GM10266 (cell line): ENCODE results near the gene HEATR5B.

ENCODE experiments used
- DNase-seq: peaks from one replicate; pipeline ENCODE4 v3.0.0; 2012; ENCODE audit errors: extremely low spot score
- TF ChIP-seq, protein P1 (sequence below): IDR thresholded peaks from 2 replicates; pipeline ENCODE4 v1.5.1; 2012; ENCODE audit warnings: mild to moderate bottlenecking, low read depth; ENCODE audit not compliant: control insufficient read depth, insufficient read depth; ENCODE audit errors: missing control alignments

HEATR5B gene

DNA sequence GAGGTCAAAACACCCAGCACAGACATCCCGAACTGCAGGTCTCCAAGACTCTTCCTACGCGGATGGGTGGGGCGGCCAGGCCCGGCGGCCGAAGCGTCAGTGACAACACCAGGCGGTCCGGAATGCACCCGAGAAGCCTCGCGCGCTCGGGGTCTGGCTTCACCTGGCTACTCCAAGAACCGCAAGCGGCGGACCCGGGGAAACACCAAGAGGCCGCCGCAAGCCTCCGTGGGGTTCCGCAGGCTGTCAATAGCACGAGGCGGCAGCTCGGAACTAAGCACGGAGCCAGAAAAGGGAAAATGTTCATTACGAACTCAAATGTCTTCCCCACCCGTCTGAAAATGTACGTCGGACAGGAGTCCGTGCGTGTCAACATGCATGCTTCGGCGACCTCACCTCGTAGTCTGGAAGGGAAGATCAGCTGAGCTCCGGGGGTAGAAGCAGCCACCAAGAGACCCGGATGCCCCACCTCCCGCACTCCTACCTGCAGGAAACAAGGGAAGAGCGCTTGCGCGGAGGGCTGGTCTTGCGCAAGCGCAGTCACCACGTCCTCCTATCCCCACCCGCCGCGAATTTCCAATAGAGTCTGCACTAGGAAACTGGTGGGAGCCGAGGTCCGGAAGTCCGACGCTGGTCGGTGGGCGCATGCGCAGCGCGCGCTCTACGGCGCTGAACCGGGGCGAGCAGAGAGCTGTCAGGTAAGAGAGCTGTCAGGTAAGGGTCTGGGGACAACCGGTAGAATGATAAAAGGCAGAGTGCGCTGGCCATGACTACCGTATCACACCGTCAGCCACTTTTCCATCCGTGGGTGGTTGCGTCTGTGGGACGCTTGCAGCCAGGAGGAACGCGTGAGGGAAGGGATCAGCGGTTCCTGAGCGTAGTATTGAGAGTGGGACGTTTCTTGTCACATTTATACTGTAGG lies at the start of gene HEATR5B, which contains the start of gene GPATCH11:
HEATR5B (minus strand) TSS at position 500 of the 922 bp plus-strand sequence. CDS start 958 bp downstream, outside the sequence.
GPATCH11 (plus strand) TSS at position 646 of the 922 bp plus-strand sequence. CDS start 3,864 bp downstream, outside the sequence.
- DNase-seq, result peak; percentile 90
- TF ChIP-seq, protein P1, sequence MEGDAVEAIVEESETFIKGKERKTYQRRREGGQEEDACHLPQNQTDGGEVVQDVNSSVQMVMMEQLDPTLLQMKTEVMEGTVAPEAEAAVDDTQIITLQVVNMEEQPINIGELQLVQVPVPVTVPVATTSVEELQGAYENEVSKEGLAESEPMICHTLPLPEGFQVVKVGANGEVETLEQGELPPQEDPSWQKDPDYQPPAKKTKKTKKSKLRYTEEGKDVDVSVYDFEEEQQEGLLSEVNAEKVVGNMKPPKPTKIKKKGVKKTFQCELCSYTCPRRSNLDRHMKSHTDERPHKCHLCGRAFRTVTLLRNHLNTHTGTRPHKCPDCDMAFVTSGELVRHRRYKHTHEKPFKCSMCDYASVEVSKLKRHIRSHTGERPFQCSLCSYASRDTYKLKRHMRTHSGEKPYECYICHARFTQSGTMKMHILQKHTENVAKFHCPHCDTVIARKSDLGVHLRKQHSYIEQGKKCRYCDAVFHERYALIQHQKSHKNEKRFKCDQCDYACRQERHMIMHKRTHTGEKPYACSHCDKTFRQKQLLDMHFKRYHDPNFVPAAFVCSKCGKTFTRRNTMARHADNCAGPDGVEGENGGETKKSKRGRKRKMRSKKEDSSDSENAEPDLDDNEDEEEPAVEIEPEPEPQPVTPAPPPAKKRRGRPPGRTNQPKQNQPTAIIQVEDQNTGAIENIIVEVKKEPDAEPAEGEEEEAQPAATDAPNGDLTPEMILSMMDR, result no peak

DNA sequence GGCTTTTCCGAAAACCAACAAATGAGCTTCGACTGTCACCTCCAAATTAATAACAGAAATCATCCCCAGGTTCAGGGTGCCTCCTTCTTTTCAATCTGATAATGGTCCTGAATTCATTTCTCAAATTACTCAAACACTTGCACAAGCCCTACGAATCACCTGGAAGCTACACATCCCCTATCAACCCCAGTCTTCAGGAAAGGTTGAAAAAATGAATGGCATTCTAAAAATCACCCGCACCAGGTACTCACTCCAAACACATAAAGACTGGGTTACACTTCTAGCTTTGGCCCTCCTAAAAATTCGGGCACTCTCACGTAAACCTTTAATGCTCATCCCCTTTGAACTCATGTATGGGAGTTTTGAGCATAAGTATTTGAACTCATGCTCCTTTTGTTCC lies 48.7 kb upstream of the HEATR5B start:
- no peak for DNase-seq
- TF ChIP-seq, protein P1, result no peak

DNA sequence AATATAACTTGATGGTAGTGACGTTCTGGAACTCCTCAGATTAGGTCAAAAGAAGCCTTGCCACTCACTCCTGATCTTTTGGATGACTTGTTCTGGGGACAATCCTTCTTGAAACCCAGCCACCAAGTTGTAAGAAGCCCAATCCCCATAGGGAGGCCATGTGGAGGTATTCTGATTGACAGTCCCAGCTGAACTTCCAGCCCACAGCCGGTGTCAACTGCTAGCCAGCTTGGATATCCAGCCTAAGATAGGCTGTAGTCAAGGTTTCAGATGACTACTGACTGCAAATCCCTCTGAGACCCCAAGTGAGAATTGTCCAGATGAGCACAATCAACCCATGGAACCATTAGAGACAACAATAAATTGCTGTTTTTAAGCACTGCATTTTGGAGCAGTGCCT lies 41.2 kb upstream of the HEATR5B start:
- TF ChIP-seq, protein P1, result no peak
- no peak for DNase-seq

DNA sequence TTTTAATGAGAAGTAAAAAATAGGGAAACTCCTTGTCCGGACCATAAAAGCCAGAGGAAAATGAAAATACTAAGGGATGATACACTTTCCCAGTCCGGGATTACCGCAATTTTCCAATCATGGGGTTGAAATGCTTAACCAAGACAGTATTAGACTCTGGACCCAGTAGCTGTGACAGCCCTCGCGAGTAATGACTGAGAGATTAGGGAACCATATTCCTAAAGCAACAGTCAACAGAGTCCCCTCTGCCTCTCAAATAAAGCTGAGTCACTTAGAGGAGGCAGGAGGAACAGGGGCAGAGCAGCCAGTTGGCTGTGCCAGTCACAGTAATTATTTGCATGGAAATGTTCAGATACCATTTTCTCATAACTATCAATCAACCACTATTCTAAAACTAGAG lies 35.0 kb upstream of the HEATR5B start:
- TF ChIP-seq, protein P1, result no peak
- no peak for DNase-seq

DNA sequence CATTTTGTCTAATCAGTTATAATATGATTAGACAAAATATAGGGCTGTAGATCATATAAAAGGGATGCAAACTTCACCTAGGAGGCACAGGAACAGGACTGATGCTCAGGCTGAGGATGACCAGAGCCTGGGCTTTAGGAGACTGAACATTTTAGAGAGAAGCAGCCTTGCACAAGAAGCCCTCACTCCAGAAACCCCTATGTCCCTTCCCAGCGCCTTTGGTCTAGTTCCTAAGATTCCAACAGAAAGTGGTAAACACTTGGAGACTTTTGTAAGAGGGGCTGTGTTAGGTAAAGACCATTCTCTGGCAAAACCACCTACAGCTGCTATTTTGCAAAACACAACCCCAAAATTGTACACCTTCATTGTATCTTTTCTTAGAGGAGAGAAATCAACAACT lies 33.4 kb upstream of the HEATR5B start:
- no peak for DNase-seq
- TF ChIP-seq, protein P1, result no peak

DNA sequence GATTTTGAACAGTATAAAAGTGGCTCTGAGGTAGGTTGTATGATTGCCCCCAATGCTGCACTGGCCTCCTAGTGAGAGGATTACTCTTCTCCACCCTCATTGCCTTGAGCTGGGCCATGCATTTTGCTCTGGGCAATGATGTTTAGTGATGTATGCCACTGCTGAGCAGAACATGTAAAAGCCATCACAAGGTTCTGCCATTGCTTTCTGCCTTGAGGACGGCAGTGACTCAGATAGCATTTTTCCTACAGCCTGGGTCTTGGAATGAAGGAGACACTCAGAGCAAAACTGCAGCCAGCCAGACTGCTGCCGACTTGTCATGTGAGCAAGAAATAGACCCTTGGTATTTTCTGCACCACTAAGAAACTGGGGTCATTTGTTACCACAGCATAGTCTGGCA lies 27.8 kb upstream of the HEATR5B start:
- DNase-seq, result no peak
- TF ChIP-seq, protein P1, result no peak
